B cell (primary cell): Measurements from ENCODE around the gene MS4A1. TPM values are rescaled to one million over a fixed set of nuclear protein-coding genes. Genes with fewer than 3 reads are reported as not detected.
A peak's percentile ranks its signal among the peaks of the same experiment; 100 is the strongest.

Experiments
- ATAC-seq: fragments of 200-7000 bp; cut with Tn5 transposase; one replicate; pipeline ENCODE4 v1.10.0; 2021; ENCODE audit warnings: low read depth, mild to moderate bottlenecking, moderate number of reproducible peaks, moderate library complexity
- CTCF ChIA-PET: fragments of 350-600 bp; sonication (Branson Sonifier 250); formaldehyde crosslinking; loops from one replicate; lab custom pipeline; 2021; ENCODE audit warnings: antibody characterized with exemption, inconsistent platforms; lab: Charles Lee
- POLR2A ChIA-PET: fragments of 350-600 bp; sonication (Branson Sonifier 250); formaldehyde crosslinking; loops from one replicate; lab custom pipeline; 2021; ENCODE audit warnings: antibody characterized with exemption; lab: Charles Lee
- DNase-seq: peaks from one replicate; pipeline ENCODE4 v3.0.0; 2013
- H2AFZ ChIP-seq: 2 replicates; pipeline ENCODE4 v1.6.1; 2012; ENCODE audit warnings: mild to moderate bottlenecking, low read depth, low read length; ENCODE audit not compliant: insufficient read depth, poor library complexity, severe bottlenecking
- H3K27ac ChIP-seq, 2 donors: 1 replicate in 1 of 2; 2 replicates in 1 of 2; pipeline ENCODE4 v1.5.1; 2012 to 2013; ENCODE audit warnings: low read length in 2 of 2, mild to moderate bottlenecking in 2 of 2, moderate library complexity in 1 of 2
- H3K27me3 ChIP-seq, 4 experiments: fragments of 200-600 bp in 1 of 4; sonication (generic) in 1 of 4; replicated peaks in 1 of 4; 1 replicate in 2 of 4; 2 replicates in 2 of 4; pipeline versions ENCODE4 v1.6.1 to v1.7.0; 2013 to 2016; ENCODE audit warnings: low read length in 3 of 4, mild to moderate bottlenecking in 2 of 4, mixed read lengths in 1 of 4, moderate library complexity in 1 of 4; ENCODE audit not compliant: insufficient read depth in 4 of 4, control insufficient read depth in 3 of 4; ENCODE audit errors: control extremely low read depth in 1 of 4
- H3K36me3 ChIP-seq, 2 experiments: replicated peaks in 1 of 2; 1 replicate in 1 of 2; 2 replicates in 1 of 2; pipeline versions ENCODE4 v1.6.1 to v1.7.1; 2013; ENCODE audit warnings: low read length in 1 of 2; ENCODE audit not compliant: insufficient read depth in 2 of 2, control insufficient read depth in 1 of 2; ENCODE audit errors: control extremely low read depth in 1 of 2, extremely low read depth in 1 of 2
- H3K4me1 ChIP-seq, 2 donors: fragments of 200-600 bp in 1 of 2; sonication (generic) in 1 of 2; 1 replicate in 1 of 2; 2 replicates in 1 of 2; pipeline versions ENCODE4 v1.5.1 to v1.6.1; 2013 to 2017; ENCODE audit warnings: low read length in 2 of 2; ENCODE audit not compliant: control insufficient read depth in 2 of 2, insufficient read depth in 2 of 2
- H3K4me2 ChIP-seq: replicated peaks from 2 replicates; pipeline ENCODE3; 2012; ENCODE audit warnings: mild to moderate bottlenecking, low read depth, low read length; ENCODE audit not compliant: poor library complexity, severe bottlenecking
- H3K4me3 ChIP-seq, 5 experiments: fragments of 200-600 bp in 1 of 5; sonication (generic) in 1 of 5; 1 replicate in 3 of 5; 2 replicates in 2 of 5; pipeline versions ENCODE4 v1.5.1 to v1.7.0; 2011 to 2016; ENCODE audit warnings: low read length in 4 of 5, mild to moderate bottlenecking in 4 of 5, low read depth in 2 of 5, control low read depth in 1 of 5, moderate library complexity in 1 of 5; ENCODE audit not compliant: insufficient read depth in 1 of 5; ENCODE audit errors: control extremely low read depth in 1 of 5, extremely low read depth in 1 of 5
- H3K79me2 ChIP-seq: fragments of 200-600 bp; sonication (generic); one replicate; pipeline ENCODE4 v1.6.0; 2016; ENCODE audit warnings: low read length; ENCODE audit not compliant: control insufficient read depth, insufficient read depth
- H3K9ac ChIP-seq: fragments of 200-600 bp; sonication (generic); 2 replicates; pipeline ENCODE4 v1.6.1; 2017; ENCODE audit warnings: mild to moderate bottlenecking, low read length, moderate library complexity
- H3K9me3 ChIP-seq, 3 donors: one replicate each; pipeline versions ENCODE4 v1.6.1 to v1.7.1; 2013; ENCODE audit warnings: low read length in 2 of 3; ENCODE audit not compliant: control insufficient read depth in 2 of 3, insufficient read depth in 1 of 3; ENCODE audit errors: control extremely low read depth in 1 of 3
- H4K20me1 ChIP-seq: 2 replicates; pipeline ENCODE4 v1.6.0; 2012; ENCODE audit warnings: mild to moderate bottlenecking, low read length; ENCODE audit not compliant: insufficient read depth, control insufficient read depth, poor library complexity, severe bottlenecking
- H3K27ac Mint-ChIP-seq: one replicate; pipeline ENCODE4 v1.8.0; 2021; ENCODE audit warnings: mixed read lengths
- H3K27me3 Mint-ChIP-seq: one replicate; pipeline ENCODE4 v1.8.0; 2021; ENCODE audit warnings: mixed read lengths
- H3K4me1 Mint-ChIP-seq: one replicate; pipeline ENCODE4 v1.8.0; 2021; ENCODE audit warnings: mixed read lengths
- H3K4me3 Mint-ChIP-seq: one replicate; pipeline ENCODE4 v1.8.0; 2021; ENCODE audit warnings: mixed read lengths
- H3K9me3 Mint-ChIP-seq: one replicate; pipeline ENCODE4 v1.8.0; 2022; ENCODE audit warnings: mixed read lengths; ENCODE audit not compliant: insufficient read depth
- EZH2 ChIP-seq: IDR thresholded peaks from 2 replicates; pipeline ENCODE4 v1.6.1; 2012; ENCODE audit warnings: borderline replicate concordance, low read depth, mild to moderate bottlenecking, moderate library complexity, low read length; ENCODE audit not compliant: insufficient read depth, poor library complexity, severe bottlenecking
- WGBS: methylation state at CpG from one replicate; pipeline ENCODE4 v1.1.5; 2013; ENCODE audit warnings: missing lambda C conversion rate; ENCODE audit not compliant: insufficient coverage; 5-methylcytosine and 5-hydroxymethylcytosine counted together
- intact Hi-C: fragments of 100-400 bp; cut with micrococcal nuclease; formaldehyde crosslinking; loops from one replicate; pipeline ENCODE4 v1.10.0; 2022
- polyA minus RNA-seq: library from RNA; depleted of rRNA, polyadenylated mRNA; stranded (reverse); fragments of >200 nt; gene quantifications from 2 replicates; pipeline ENCODE4 v1.2.3, GENCODE V29; 2012
- polyA plus RNA-seq: library from polyadenylated mRNA; depleted of rRNA; stranded (reverse); fragments of >200 nt; gene quantifications from 2 replicates; pipeline ENCODE4 v1.2.3, GENCODE V29; 2012
- total RNA-seq, 2 donors: library from RNA; stranded (reverse); fragments of 120-200 nt in 1 of 2; gene quantifications; 1 replicate in 1 of 2; 2 replicates in 1 of 2; pipeline versions ENCODE4 v1.2.3 to v1.2.4, GENCODE V29; 2013 to 2022
- TF ChIP-seq, protein P1 (sequence below): fragments of 200-600 bp; IDR thresholded peaks from one replicate; pipeline ENCODE4 v1.8.0; 2022; ENCODE audit warnings: antibody characterized with exemption, mild to moderate bottlenecking

The MS4A1 gene
- 1,202 and 1,215 TPM in 2 replicates for total RNA-seq
- total RNA-seq (2013) = 2,765 TPM
- 5,160 and 6,008 TPM in 2 replicates for polyA plus RNA-seq
- polyA minus RNA-seq = 572 and 628 TPM in 2 replicates

DNA sequence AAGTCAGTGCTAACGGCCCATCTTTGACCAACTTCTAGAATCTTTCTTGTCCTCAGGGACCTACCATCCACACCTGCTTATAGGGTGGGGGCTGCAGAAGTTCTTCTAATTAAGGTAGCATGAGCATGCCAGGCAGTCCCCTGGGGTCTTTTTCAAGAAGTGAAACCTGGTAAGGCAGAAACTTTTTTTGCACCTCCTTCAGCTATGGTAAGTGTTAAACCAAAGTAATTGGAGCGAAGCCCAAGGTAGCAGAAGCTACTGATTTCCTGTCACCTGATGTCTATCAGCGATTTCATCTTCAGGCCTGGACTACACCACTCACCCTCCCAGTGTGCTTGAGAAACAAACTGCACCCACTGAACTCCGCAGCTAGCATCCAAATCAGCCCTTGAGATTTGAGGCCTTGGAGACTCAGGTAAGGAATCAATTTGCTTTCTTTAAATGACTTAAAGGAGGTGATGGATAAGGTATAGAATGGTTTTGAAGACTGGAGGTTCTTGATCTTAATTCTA, at the start of gene MS4A1:
MS4A1 (plus strand) TSS at position 317 of the 512 bp plus-strand sequence. CDS start 6,528 bp downstream, outside the sequence.
- ATAC-seq = peak; percentile 83
- H3K27ac Mint-ChIP-seq = peak within 1 kb of the TSS; percentile 99
- peaks cover 65% of the 10 kb centered on the region for H3K4me1 Mint-ChIP-seq
- 0% methylated on average over 2 of the region's 4 CpGs for WGBS
- peaks cover 44% of the 10 kb centered on the region in 2 donors for H3K4me1 ChIP-seq
- H3K4me2 ChIP-seq = peak within 1 kb of the TSS; percentile 75
- TF ChIP-seq EZH2 = no peak
- TF ChIP-seq, protein P1, sequence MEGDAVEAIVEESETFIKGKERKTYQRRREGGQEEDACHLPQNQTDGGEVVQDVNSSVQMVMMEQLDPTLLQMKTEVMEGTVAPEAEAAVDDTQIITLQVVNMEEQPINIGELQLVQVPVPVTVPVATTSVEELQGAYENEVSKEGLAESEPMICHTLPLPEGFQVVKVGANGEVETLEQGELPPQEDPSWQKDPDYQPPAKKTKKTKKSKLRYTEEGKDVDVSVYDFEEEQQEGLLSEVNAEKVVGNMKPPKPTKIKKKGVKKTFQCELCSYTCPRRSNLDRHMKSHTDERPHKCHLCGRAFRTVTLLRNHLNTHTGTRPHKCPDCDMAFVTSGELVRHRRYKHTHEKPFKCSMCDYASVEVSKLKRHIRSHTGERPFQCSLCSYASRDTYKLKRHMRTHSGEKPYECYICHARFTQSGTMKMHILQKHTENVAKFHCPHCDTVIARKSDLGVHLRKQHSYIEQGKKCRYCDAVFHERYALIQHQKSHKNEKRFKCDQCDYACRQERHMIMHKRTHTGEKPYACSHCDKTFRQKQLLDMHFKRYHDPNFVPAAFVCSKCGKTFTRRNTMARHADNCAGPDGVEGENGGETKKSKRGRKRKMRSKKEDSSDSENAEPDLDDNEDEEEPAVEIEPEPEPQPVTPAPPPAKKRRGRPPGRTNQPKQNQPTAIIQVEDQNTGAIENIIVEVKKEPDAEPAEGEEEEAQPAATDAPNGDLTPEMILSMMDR = no peak
- POLR2A ChIA-PET = interaction anchor here (0.5 to 3.7 kb wide), 11 partner anchors 13 to 637 kb away, joined by 3 to 41 read pairs (median 5); partner anchors contain the start of gene MS4A14
- H3K9ac ChIP-seq = peak within 1 kb of the TSS; percentile 81
- CTCF ChIA-PET = interaction anchor here (0.7 to 7.7 kb wide), 15 partner anchors 10 to 162 kb away, joined by 3 to 257 read pairs (median 4); partner anchors contain the start of gene MS4A14
- no peaks in the 10 kb centered on the region for H3K27me3 Mint-ChIP-seq
- peaks cover 0 to 39% of the 10 kb centered on the region in 2 experiments for H3K36me3 ChIP-seq
- no peaks in the 10 kb centered on the region for H3K27me3 ChIP-seq
- peaks cover 28% of the 10 kb centered on the region for H4K20me1 ChIP-seq
- intact Hi-C loops = loop anchor here (1.0 to 10.0 kb wide), 11 partner anchors 9 to 639 kb away; partner anchors contain the start of genes MS4A14, MS4A7 and TMEM109
- H3K9me3 ChIP-seq = peaks cover 0 to 3% (median 0%) of the 10 kb centered on the region in 3 donors
- DNase-seq = peak; percentile 95
- peak within 1 kb of the TSS; percentile 26 for H2AFZ ChIP-seq
- H3K9me3 Mint-ChIP-seq = no peaks in the 10 kb centered on the region
- peak within 1 kb of the TSS; percentile 63 to 96 (median 74) for H3K4me3 ChIP-seq
- peak within 1 kb of the TSS; percentile 90 for H3K4me3 Mint-ChIP-seq
- peaks cover 56% of the 10 kb centered on the region for H3K79me2 ChIP-seq
- peak within 1 kb of the TSS; percentile 93 to 98 for H3K27ac ChIP-seq

DNA sequence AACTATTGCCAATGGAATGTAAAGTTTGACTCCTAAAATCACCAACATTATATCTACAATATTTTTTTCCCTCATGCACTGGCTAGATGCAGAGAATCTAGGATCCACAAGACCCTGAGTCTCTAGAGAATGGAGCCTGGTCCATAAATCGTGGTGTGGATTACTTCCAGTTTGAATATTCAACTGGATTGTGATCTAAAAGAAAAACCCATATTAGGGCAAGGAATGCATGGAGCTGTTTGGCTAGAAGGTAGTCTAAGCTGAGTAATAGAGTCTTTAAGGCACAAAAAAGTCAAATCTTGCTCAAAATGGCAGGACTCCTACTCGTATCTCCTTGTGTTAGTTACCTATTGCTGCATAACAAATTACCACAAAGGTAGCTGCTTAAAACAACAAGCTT, 35.6 kb upstream of the MS4A1 start:
- Mint-ChIP-seq H3K27me3 (no peaks in the 10 kb centered on the region), H3K27ac (no peak overlapping the region), H3K4me1 (peaks cover 16% of the 10 kb centered on the region), H3K9me3 (peaks cover 2% of the 10 kb centered on the region), H3K4me3 (no peak overlapping the region)
- POLR2A ChIA-PET = no interaction called here
- DNase-seq (no peak), ATAC-seq (no peak)
- TF ChIP-seq, protein P1 = no peak
- no peak for TF ChIP-seq EZH2
- H3K27ac ChIP-seq = no peak overlapping the region
- CTCF ChIA-PET = interaction anchor here (0.9 kb wide), 1 partner anchor 64 kb away, joined by 4 read pairs; no protein-coding TSS in a partner anchor
- peaks cover 2 to 11% of the 10 kb centered on the region in 2 experiments for H3K36me3 ChIP-seq
- peaks cover 0 to 7% of the 10 kb centered on the region in 2 donors for H3K4me1 ChIP-seq
- peaks cover 3 to 5% (median 3%) of the 10 kb centered on the region in 3 donors for H3K9me3 ChIP-seq
- WGBS = no CpG with 5 or more reads among the region's 2 CpGs
- no peak overlapping the region for H3K4me3 ChIP-seq
- H2AFZ ChIP-seq = no peak overlapping the region
- no peaks in the 10 kb centered on the region for H4K20me1 ChIP-seq
- H3K9ac ChIP-seq = no peak overlapping the region
- H3K4me2 ChIP-seq = no peak overlapping the region
- no peaks in the 10 kb centered on the region for H3K27me3 ChIP-seq
- H3K79me2 ChIP-seq = no peaks in the 10 kb centered on the region
- intact Hi-C loops = no loop called here
